HG02885 (cell line): Measurements from ENCODE around the gene SEMA6A.

ENCODE experiments used
- ATAC-seq: cut with Tn5 transposase; IDR thresholded peaks from one replicate; pipeline ENCODE4 v1.9.1; 2021; ENCODE audit warnings: mild to moderate bottlenecking; ENCODE audit not compliant: unreplicated experiment, poor library complexity

The SEMA6A gene

GRCh38 chr5:116577064-116577788 is 2.6 kb upstream of the SEMA6A start:
- ATAC-seq: peak; percentile 66

GRCh38 chr5:116576053-116576713 is 1.6 kb upstream of the SEMA6A start:
- peak; percentile 49 for ATAC-seq

- ATAC-seq: no peak
Observed at GRCh38 chr5:116575326-116576052, 866 bp upstream of the SEMA6A start.

GRCh38 chr5:116573702-116574366 is 789 bp downstream of the SEMA6A start:
- ATAC-seq: no peak

- no peak for ATAC-seq
Observed at GRCh38 chr5:116573279-116573701, 1.3 kb downstream of the SEMA6A start.

- ATAC-seq: no peak
Observed at GRCh38 chr5:116572350-116573278, 2.0 kb downstream of the SEMA6A start.

GRCh38 chr5:116571568-116572349 is 2.9 kb downstream of the SEMA6A start:
- ATAC-seq: no peak

- no peak for ATAC-seq
Observed at GRCh38 chr5:116569999-116570398, 4.6 kb downstream of the SEMA6A start.

- no peak for ATAC-seq
Observed at GRCh38 chr5:116567106-116567505, 7.5 kb downstream of the SEMA6A start.

GRCh38 chr5:116566251-116566650 is 8.4 kb downstream of the SEMA6A start:
- peak; percentile 63 for ATAC-seq

- ATAC-seq: no peak
Observed at GRCh38 chr5:116564756-116565490, 9.7 kb downstream of the SEMA6A start.

- no peak for ATAC-seq
Observed at GRCh38 chr5:116564312-116564711, 10.3 kb downstream of the SEMA6A start.

- no peak for ATAC-seq
Observed at GRCh38 chr5:116563736-116564308, 10.8 kb downstream of the SEMA6A start.

- ATAC-seq: no peak
Observed at GRCh38 chr5:116562669-116563068, 12.0 kb downstream of the SEMA6A start.

GRCh38 chr5:116561658-116562057 is 13.0 kb downstream of the SEMA6A start:
- no peak for ATAC-seq

- ATAC-seq: no peak
Observed at GRCh38 chr5:116559673-116560164, 14.9 kb downstream of the SEMA6A start.

- no peak for ATAC-seq
Observed at GRCh38 chr5:116559239-116559638, 15.4 kb downstream of the SEMA6A start.
